ENCODE data around the gene POLR1G.

Gene POLR1G

GRCh38 chr19:45406226-45407090, at the start of gene POLR1G:
TSS of gene POLR1G (plus strand) at chr19:45406644. CDS start at chr19:45406697, 53 bp downstream.
- POLR2A ChIA-PET, result no interaction called here
- CTCF ChIA-PET, result interaction anchor here (0.9 to 1.1 kb wide), 3 partner anchors 10 to 79 kb away, joined by 4 to 5 read pairs (median 4); no protein-coding TSS in a partner anchor
- no peak for TF ChIP-seq CTCF (IDR thresholded peaks at IDR 0.05; ENCODE audit: insufficient read depth, low read length, missing control alignments)

GRCh38 chr19:45356760-45357444, 49.5 kb upstream of the POLR1G start:
- H3K4me3 ChIP-seq (ENCODE audit: low read depth, low read length), result no peak overlapping the region
- ChIA-PET POLR2A (interaction anchor here (0.5 kb wide), 1 partner anchor 116 kb away, joined by 5 read pairs; no protein-coding TSS in a partner anchor), CTCF (interaction anchor here (0.7 to 1.8 kb wide), 3 partner anchors 9 to 19 kb away, joined by 3 to 4 read pairs (median 4); no protein-coding TSS in a partner anchor)
- no peak for DNase-seq (ENCODE audit: low read depth, low spot score)
- no peak for TF ChIP-seq CTCF (IDR thresholded peaks at IDR 0.05; ENCODE audit: insufficient read depth, low read length, missing control alignments)

More at GRCh38 chr19:45406226-45407090, at the start of gene POLR1G:
- peak within 1 kb of the TSS; percentile 88 for H3K4me3 ChIP-seq (ENCODE audit: low read depth, low read length)
- DNase-seq (ENCODE audit: low read depth, low spot score), result no peak

- CTCF ChIA-PET, result no interaction called here
- DNase-seq (ENCODE audit: low read depth, low spot score), result no peak
- H3K4me3 ChIP-seq (ENCODE audit: low read depth, low read length), result no peak overlapping the region
- POLR2A ChIA-PET, result interaction anchor here (0.9 kb wide), 1 partner anchor 17 kb away, joined by 3 read pairs; no protein-coding TSS in a partner anchor
- TF ChIP-seq CTCF (IDR thresholded peaks at IDR 0.05; ENCODE audit: insufficient read depth, low read length, missing control alignments), result no peak
These were observed 49.0 kb upstream of the POLR1G start for GRCh38 chr19:45357445-45357783.

- CTCF ChIA-PET, result no interaction called here
- no peak for DNase-seq (ENCODE audit: low read depth, low spot score)
- no peak for TF ChIP-seq CTCF (IDR thresholded peaks at IDR 0.05; ENCODE audit: insufficient read depth, low read length, missing control alignments)
- no peak overlapping the region for H3K4me3 ChIP-seq (ENCODE audit: low read depth, low read length)
- POLR2A ChIA-PET, result interaction anchor here (0.9 kb wide), 1 partner anchor 16 kb away, joined by 3 read pairs; no protein-coding TSS in a partner anchor
These were observed 48.1 kb upstream of the POLR1G start for GRCh38 chr19:45358213-45358792.

- no peak for DNase-seq (ENCODE audit: low read depth, low spot score)
- TF ChIP-seq CTCF (IDR thresholded peaks at IDR 0.05; ENCODE audit: insufficient read depth, low read length, missing control alignments), result no peak
- POLR2A ChIA-PET, result no interaction called here
- CTCF ChIA-PET, result no interaction called here
- no peak overlapping the region for H3K4me3 ChIP-seq (ENCODE audit: low read depth, low read length)
These were observed 44.8 kb upstream of the POLR1G start for GRCh38 chr19:45361608-45362007.

- CTCF ChIA-PET, result no interaction called here
- DNase-seq (ENCODE audit: low read depth, low spot score), result no peak
- TF ChIP-seq CTCF (IDR thresholded peaks at IDR 0.05; ENCODE audit: insufficient read depth, low read length, missing control alignments), result no peak
- POLR2A ChIA-PET, result no interaction called here
- H3K4me3 ChIP-seq (ENCODE audit: low read depth, low read length), result no peak overlapping the region
These were observed 44.2 kb upstream of the POLR1G start for GRCh38 chr19:45362291-45362690.

Data from AG04449 (cell line).